A204.1 (cell line): Measurements from ENCODE around the gene NFILZ.

ENCODE experiments used
- FAIRE-seq: peaks from 2 replicates; lab custom pipeline; 2012; peaks lifted over from hg19 to GRCh38; lab: Jason Lieb, UNC

Gene NFILZ

GRCh38 chr19:8629996-8630683 is at the start of gene NFILZ:
TSS of gene NFILZ (plus strand) at chr19:8630633. CDS start at chr19:8676766, 46,133 bp downstream.
- FAIRE-seq = no peak

GRCh38 chr19:8580710-8581281 is 49.6 kb upstream of the NFILZ start:
- no peak for FAIRE-seq

GRCh38 chr19:8584965-8585893 is 45.2 kb upstream of the NFILZ start:
- no peak for FAIRE-seq

- FAIRE-seq = no peak
These were observed 44.3 kb upstream of the NFILZ start for GRCh38 chr19:8585894-8586750.

- no peak for FAIRE-seq
These were observed 41.2 kb upstream of the NFILZ start for GRCh38 chr19:8589177-8589714.

- FAIRE-seq = no peak
These were observed 38.0 kb upstream of the NFILZ start for GRCh38 chr19:8592231-8593009.

GRCh38 chr19:8593931-8594330 is 36.5 kb upstream of the NFILZ start:
- FAIRE-seq = no peak

- no peak for FAIRE-seq
These were observed 34.8 kb upstream of the NFILZ start for GRCh38 chr19:8595651-8596050.

GRCh38 chr19:8596168-8596567 is 34.3 kb upstream of the NFILZ start:
- FAIRE-seq = no peak

GRCh38 chr19:8600064-8600463 is 30.4 kb upstream of the NFILZ start:
- FAIRE-seq = no peak

GRCh38 chr19:8600816-8601215 is 29.6 kb upstream of the NFILZ start:
- FAIRE-seq = no peak

- FAIRE-seq = no peak
These were observed 28.6 kb upstream of the NFILZ start for GRCh38 chr19:8601796-8602195.

GRCh38 chr19:8605514-8605913 is 24.9 kb upstream of the NFILZ start:
- no peak for FAIRE-seq

- FAIRE-seq = no peak
These were observed 23.0 kb upstream of the NFILZ start for GRCh38 chr19:8607386-8607785.

- no peak for FAIRE-seq
These were observed 21.5 kb upstream of the NFILZ start for GRCh38 chr19:8608941-8609278.

- FAIRE-seq = no peak
These were observed 21.0 kb upstream of the NFILZ start for GRCh38 chr19:8609279-8610040.

GRCh38 chr19:8610041-8610935 is 20.1 kb upstream of the NFILZ start, which contains the start of gene ADAMTS10:
TSS of gene ADAMTS10 (minus strand) at chr19:8610715. CDS start at chr19:8605710, 5,005 bp downstream.
- no peak for FAIRE-seq

- FAIRE-seq = no peak
These were observed 19.5 kb upstream of the NFILZ start for GRCh38 chr19:8610936-8611300.

GRCh38 chr19:8611391-8611876 is 19.0 kb upstream of the NFILZ start:
- FAIRE-seq = no peak
